PC-9 (cell line): ENCODE results near the gene ATG5.

Source experiments
- CTCF ChIP-seq: fragments of 200-600 bp; sonication (generic); conservative IDR thresholded peaks from 2 replicates; pipeline ENCODE4 v1.6.1; 2017; ENCODE audit warnings: mixed run types, antibody characterized with exemption, mild to moderate bottlenecking, moderate library complexity
- EZH2 ChIP-seq: fragments of 200-600 bp; sonication (generic); IDR thresholded peaks from 2 replicates; pipeline ENCODE4 v1.8.0; 2017; ENCODE audit warnings: antibody characterized with exemption, low read depth

GRCh38 chr6:106321940-106322339 lies 3.6 kb downstream of the ATG5 start:
- TF ChIP-seq CTCF (no peak), EZH2 (no peak)
